B cell (primary cell): ENCODE data around the gene CEP89.
"Not testable (repeated sequence)": the region's sequence is repeated elsewhere in the genome, so short reads cannot be mapped to it uniquely, and the experiment has no call there.

ENCODE experiments used
- EZH2 ChIP-seq: IDR thresholded peaks from 2 replicates; pipeline ENCODE4 v1.6.1; 2012; ENCODE audit warnings: borderline replicate concordance, low read depth, mild to moderate bottlenecking, moderate library complexity, low read length; ENCODE audit not compliant: insufficient read depth, poor library complexity, severe bottlenecking
- TF ChIP-seq, protein P1 (sequence below): fragments of 200-600 bp; IDR thresholded peaks from one replicate; pipeline ENCODE4 v1.8.0; 2022; ENCODE audit warnings: antibody characterized with exemption, mild to moderate bottlenecking

DNA sequence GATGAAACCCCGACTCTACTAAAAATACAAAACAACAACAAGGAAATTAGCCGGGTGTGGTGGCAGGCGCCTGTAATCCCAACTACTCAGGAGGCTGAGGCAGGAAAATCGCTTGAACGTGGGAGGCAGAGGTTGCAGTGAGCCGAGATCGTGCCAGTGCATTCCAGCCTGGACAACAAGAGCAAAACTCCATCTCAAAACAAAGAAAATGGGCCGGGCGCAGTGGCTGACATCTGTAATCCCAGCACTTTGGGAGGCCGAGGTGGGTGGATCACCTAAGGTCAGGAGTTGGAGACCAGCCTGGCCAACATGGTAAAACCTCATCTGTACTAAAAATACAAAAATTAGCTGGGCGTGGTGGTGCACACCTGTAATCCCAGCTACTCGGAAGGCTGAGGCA, 139.7 kb downstream of the CEP89 start:
- TF ChIP-seq, protein P1, sequence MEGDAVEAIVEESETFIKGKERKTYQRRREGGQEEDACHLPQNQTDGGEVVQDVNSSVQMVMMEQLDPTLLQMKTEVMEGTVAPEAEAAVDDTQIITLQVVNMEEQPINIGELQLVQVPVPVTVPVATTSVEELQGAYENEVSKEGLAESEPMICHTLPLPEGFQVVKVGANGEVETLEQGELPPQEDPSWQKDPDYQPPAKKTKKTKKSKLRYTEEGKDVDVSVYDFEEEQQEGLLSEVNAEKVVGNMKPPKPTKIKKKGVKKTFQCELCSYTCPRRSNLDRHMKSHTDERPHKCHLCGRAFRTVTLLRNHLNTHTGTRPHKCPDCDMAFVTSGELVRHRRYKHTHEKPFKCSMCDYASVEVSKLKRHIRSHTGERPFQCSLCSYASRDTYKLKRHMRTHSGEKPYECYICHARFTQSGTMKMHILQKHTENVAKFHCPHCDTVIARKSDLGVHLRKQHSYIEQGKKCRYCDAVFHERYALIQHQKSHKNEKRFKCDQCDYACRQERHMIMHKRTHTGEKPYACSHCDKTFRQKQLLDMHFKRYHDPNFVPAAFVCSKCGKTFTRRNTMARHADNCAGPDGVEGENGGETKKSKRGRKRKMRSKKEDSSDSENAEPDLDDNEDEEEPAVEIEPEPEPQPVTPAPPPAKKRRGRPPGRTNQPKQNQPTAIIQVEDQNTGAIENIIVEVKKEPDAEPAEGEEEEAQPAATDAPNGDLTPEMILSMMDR = not testable (repeated sequence)
- TF ChIP-seq EZH2 = not testable (repeated sequence)
